Stimulated activated CD4-positive, alpha-beta T cell treated with anti-CD3 and anti-CD28 coated beads, Interleukin-4, amount 100 ng/mL, for 48 hours (primary cell): ENCODE measurements around the gene PFDN6.

ENCODE experiments used
- DNase-seq, 2 donors: peaks; one replicate each; pipeline ENCODE4 v3.0.0-alpha.2; 2020; ENCODE audit warnings: low read depth in 2 of 2

PFDN6 gene

DNA sequence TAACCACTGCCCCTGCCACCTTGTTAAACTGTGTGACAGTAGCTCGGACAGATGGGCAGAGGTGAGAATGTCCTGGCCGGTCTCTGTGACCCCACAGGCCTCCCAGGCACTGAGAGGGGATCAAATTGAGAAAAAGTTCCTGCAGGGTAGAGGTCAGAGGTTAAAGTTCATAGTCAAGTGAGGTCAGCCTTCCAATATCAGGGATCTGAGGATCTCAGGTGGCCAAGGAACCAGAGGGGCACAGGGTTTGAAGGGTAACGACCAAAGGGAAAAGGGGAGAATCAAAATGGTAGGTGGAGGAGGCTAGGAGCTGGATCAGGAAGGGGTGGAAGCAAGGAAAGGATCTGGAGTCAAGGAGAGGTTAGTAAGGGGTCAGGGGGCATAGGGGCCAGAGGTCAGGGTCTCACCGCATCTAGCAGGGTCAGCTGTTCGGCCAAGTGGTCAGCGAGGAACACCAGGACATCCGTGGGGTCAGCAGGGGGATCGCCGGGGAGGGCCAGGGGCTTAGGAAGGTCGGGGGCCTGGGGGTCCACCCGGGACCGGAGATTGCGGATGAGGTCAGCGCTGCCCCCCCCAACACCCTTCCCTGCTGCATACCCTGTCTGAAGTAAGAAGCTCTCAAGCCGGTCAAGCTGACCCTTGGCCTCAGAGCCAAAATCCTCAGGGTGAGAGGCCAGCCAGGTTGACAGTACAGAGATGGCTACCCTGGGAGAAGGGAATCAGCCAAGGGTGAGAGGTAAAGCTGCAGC, 6.4 kb downstream of the PFDN6 start:
- no peak for DNase-seq

DNA sequence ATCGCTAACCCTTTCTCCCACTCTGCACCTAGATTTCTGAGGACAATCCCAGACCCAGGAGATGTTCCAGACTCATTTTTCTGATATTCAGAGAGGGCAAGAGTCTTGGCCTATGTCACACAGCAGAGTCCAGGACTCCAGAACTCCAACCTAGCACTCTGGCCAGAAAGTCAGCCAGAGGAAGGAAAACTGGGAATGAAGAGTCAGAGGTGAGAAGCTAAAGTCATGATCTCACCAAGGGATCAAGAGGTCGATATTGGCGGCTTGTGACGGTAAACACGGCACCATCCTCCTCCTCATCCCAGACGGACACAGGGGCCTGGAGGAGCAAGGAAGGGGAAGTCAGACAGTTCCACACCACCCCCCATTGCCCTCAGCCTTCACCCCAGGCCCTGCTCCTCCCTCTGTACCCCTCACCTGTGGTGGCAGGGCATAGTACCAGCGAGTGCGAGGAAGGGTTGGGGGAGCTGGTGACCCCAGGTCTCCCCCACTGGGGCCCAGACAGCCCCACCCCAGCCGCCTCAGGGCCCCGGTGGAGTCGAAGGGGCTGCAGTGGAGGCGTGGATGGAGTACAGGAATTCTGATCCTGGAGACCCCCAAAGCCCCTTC, 7.5 kb downstream of the PFDN6 start:
- no peak for DNase-seq

DNA sequence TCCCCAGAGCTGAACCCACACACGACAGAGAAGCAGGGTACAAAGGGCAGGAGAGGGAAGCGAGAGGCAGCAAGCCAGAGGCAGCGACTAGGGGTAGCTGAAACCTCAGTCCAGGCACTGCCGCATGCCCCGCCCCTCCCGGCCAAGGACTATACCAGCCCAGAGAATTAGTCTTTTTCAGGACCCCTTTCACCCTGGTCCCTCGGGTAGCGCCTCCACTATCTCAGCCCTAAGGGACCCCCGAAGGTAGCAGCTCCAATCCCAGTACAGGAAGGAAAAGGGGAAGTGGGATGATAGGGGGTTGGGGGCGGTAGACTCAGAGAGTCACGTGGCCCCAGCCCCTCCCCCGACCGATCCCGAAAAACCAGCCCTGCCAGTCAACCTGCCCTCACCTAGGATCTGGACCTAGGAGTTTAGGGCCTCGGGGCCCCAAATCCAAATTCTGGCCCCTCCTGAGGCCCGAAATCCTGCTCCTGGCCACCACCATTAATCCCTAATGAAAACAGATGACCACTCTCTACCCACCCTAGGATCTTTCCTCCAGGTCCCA, 8.1 kb downstream of the PFDN6 start:
- DNase-seq, result no peak

DNA sequence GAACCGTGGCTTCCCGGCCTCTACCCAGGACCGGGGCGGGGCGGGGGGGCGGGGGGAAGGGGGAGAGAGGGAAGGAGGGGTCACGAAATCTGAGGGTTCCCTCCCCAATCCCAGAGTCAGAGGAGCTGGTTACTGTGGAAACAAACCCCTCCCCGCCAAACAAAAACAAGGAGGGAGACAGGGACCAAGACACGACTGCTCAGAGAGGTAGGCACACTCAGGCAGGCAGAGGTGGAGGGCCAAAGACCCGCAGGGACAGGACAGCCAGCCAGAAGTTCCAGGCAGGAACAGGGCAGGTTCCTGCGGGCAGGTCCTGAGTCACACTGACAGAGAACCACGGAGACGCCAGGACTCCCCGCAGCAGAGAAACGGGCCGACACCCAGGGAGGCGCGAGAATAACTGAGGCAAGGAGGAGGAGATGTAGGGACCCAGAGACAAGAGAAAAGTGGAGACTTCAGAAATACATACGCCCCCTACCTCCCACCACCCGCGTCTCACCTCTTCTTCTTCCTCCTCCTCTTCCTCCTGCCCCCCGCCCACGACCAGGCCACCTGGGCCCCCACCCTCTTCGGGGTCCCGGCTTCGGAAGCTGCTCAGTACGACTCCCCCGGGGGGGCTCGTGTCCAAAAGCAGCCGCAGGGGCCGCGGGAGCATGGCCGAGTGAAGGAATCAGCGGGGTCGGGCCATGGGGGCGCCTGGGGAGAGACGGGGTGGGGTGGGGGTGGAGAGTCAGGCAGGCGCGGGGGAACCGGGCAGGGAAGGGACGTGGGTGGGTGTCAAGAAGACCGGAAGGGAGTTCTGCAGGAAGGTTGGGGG, 8.8 kb downstream of the PFDN6 start:
- peak in 1 of 2 donors; percentile 58 for DNase-seq

DNA sequence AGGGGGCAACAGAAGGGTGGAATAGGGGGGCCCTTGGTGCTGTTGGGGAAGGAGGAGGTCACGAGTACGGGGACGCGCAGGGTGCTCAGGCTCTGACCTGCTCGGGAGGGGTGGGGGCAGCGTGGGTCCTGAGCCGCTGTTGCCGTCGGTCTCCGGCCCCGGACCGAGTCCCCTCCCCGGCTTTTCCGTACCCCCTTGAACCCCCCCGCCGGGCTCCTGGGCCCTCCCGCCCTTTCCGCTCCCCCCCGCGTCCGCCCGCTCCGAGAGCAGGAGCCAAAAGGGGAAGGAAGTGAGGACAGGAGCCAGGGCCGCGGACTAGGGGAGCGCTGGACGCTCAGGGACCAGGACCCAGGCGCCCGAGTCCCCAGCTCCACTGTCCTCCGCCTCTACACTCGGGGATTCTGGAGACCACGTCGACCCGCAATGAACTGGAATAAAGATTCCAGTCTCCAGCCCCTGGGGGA, 9.4 kb downstream of the PFDN6 start, which contains the start of gene RGL2:
TSS of gene RGL2 (minus strand) at position 170 of the 464 bp plus-strand sequence. CDS start 332 bp downstream, outside the sequence.
- DNase-seq, result peak; percentile 39 to 45

DNA sequence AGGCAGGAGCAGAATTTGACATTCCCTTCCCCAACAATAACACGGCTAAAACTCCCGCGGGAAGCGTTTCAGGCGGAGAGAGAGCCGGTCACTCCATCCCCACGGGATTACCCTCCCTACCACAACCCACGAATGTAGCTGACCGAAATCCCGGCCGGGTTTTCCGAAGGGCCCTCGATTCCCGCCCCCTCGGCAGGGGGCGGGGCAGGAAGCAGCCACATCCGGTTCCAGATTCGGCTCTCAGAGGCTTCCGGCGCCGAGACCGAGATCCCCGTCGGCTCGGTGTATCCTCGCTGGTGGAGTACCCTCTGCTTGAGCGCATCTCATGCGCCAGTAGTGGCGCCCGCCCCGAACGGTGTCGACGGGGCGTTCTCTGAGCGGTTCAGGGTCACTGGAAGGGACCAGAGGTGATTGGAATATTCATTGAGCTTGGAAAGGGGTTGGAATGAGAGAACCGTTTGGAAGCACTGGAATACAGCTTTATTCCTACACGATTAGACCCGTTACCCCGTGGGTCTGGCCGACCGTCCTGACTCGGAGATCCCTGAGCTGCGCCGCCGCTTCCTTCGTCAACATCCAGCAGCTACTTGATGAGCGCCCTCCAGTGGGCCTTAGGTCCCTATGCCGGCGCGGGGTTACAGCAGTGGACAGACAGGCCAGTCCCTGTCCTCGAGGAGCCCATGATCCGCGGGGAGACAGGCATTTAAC, 10.0 kb downstream of the PFDN6 start:
- peak; percentile 87 to 93 for DNase-seq

DNA sequence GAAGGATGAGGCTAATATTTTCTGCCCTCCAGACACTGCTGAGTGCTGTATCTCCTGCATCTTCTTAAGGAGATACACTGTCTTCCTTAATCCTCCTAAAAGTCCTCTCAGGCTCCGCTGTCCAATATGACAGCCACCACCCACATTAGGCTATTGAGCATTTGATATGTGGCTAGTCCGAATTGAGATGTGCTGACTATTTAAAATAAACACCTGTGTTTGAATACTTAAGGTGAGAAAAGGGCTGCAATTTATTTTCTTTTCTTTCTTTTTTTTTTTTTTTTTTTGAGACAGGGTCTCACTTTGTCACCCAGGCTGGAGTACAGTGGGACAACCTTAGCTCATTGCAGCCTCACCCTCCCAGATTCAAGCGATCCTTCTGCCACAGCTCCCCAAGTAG, 12.5 kb downstream of the PFDN6 start:
- no peak for DNase-seq

DNA sequence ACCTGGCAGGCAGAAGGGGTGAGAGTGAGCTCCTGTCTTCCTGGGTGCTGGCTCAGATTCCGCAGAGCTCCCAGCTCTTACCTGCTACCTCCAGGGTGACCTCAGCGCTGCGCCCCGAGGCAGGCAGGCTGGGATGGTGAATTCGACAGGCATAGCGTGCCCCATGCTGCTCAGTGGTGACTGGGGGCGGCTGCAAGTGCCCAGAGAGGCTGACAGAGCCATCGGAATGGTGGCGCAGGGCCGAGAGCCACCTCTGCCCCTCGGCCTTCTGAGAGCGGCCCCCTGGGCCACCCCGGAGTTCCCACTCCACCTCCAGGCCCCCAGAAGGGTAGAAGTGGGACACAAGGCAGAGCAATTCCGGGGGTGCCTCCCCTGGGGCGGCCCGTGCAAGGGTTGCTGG, 14.8 kb downstream of the PFDN6 start:
- DNase-seq, result no peak

DNA sequence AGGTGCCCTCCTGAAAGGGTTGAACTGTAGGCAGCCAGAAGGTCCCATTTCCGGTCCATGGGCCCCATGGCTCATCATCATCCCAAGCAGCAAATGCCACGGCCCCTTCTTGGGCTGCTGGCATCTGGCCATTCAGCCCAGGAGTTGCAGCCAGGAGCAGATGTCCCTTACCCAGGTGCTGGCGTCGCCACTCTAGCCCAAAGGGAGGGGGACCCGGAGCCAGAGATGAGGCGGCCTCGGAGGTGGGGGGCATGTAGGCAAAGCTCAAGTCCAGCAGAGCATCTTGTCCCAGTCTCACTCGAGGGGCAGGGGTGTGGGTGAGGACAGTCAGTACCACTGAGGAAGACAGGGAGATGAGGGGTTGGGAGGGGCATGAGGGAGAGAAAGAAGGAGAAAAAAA, 15.7 kb downstream of the PFDN6 start:
- DNase-seq, result no peak

DNA sequence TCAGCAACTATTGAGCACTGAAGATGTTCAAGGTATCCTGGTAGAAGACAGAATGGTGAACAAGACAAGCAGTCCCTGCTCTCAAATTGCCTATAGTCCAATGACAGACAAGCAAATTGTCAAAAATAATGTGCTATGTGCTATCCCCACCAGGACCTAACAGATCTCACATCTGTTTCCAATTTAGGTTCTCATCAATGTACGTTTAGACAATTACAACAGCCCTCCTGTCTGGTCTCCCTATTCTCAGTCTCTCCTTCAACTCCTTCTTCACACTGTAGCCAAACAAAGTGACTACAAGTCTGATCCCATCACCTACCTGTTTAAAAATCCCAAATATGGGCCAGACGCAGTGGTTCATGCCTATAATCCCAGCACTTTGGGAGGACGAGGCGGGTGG, 17.0 kb downstream of the PFDN6 start:
- DNase-seq, result no peak

DNA sequence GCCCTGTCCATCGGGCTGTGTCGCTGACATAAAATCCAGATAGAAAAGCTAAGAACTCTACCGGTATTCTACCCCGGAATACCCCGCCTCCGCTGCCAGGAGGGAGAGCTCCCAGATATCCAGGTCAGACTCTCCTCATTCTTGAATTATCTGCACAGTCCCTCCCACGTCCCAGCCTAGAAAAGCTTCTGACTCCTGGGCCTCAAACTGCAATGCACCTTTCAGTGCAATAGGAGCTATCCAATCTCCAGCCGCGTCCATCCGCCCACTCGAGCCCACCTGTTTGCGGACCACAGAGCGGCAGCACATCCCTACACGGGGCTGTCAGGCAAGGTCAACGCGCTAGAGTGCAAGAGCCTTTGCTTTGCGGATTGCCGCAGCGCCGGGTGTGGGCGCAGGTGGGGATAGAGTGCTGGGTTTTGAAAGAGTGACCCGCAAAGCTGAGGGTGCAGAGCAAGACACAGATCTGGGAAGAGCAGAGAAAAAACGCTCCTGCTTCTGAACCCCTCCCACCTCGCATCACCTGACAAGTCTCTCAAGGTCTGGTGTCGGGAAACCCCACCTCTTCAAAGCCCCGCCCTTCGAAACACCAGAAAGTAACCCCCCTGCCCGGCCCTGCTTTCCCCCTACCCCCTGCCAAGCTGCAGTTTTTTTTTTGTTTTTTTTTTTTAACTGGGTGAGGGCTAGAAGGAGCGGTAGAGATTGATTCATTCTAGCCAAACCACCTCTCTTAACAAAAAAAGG, 23.1 kb downstream of the PFDN6 start:
- DNase-seq, result peak; percentile 66 to 74

DNA sequence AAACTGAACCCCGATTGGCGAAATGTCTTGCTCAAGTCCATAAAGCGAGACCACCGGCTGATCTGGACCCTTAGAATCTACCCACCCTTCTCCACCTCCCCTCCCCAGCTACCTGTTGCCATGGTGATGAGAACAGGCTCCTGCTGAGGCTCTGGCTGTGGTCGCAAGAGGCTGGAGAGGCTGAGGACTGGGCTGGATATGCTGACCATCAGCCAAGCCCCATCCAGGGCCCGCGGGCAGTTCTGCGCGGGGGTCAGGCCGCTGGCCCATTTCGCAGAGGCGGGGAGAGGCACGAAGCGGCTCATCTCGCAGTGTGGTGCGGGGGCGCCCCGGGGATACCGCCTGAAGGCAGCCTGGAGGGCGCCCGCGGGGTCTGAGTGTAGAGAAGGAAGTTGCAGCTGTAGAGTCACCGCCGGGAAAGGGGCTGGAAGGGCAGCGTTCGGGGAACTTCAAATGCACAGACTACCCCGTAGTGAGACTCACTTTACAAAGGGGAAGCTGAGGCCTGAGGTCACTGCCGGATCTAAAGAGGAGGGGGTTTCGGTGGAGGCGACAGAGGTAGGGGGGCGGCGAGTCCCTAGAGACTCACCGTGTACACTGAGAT, 23.8 kb downstream of the PFDN6 start:
- DNase-seq, result peak; percentile 37 to 43

DNA sequence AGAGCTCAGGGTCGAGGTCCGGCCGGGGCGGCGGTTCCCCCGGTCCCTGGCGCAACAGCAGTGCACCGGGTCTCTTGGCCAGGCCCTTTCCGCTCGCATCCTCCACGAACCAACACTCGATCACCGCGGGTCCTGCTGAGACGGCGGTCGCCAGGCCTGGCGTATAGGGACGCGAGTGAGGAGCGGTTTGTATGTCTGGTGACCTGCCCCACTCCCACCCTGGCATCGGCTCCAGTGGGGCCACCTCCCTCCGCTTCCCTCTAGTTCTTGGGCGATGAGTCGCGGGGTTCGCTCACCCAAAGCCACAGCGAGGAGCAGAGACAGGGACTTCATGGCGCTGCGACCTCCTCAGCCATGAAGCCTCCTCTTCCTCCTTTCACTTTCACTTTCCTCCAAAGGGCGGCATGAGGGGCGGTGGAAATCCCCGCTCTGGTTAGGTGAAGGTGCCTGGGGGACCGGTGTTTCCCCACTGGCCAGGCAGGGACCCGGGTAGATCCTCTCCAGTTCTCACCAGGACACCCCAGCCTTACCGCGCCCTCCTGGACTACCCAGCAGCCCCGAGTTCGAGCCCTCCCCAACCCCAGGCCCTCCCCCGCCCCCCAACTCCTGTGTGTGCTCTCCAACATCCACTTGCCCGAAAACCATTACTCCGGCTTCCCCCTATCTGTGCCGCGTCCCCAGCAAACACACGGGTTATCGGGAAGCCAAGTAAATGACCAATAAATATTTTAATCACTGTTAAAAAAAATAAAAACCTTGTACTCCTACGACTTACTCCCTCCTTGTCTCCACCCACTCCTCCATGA, 24.5 kb downstream of the PFDN6 start, which contains the start of gene TAPBP:
TSS of gene TAPBP (minus strand) at position 370 of the 806 bp plus-strand sequence. CDS start at position 333, 37 bp downstream.
- peak; percentile 65 to 80 for DNase-seq

DNA sequence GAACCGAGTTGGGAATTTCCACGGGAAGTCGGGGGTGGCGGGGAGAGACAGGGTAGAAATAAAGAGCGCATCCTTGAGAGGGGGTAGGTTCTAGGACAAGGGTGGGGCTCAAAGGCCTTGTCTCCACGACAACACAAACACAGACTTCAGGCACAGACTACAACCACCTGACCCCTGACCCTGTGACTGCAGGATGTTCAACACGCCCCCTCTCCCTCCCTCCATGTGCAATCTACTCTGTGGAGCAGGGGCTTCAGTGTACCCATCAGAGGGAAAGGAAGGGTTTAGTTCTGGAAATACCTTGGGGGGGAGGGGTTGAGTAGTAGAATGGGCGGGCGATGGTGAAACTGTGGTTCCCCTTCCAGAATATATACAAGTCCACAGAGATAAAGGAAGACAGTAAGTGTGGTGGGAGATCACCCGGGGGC, 25.1 kb downstream of the PFDN6 start:
- peak; percentile 35 to 49 for DNase-seq

DNA sequence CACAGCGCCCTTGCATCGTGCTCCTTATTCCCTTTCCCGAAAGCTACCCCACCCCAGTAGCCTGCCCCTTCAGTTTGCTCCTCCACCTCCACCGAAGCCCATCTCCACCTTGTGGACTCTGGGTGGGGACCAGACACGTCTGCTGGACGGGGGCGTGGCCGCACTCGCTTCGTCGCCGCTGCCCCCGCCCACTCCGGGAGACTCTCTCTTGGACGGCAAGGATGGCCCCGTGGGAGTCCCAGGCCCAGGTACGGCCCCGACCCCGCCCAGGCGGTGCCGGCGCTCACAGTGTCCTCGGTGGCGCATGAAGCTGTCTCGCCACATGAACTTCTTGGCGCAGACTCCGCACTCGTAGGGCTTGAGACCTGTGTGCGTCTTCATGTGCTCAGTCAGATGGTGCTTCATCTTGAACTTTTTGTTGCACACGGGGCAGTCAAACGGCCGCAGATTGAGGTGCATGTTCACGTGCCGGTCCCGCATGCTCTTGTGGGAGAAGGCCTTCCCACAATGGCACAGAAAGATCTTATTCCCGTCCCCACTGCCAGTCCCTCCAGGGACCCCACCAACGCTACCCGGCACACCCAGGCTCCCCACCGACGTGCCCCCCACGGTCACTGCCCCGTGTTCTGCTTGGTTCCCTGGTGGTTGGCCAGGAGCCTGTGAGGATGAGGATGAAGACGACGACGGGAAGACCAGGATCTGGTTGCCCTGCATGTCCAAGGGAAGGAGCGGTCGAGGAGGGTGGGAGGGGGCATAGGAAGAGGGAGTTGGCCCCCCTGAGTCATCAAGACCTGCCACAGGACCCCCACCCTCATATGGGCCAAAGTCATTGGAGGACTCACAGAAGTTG, 25.8 kb downstream of the PFDN6 start:
- no peak for DNase-seq

DNA sequence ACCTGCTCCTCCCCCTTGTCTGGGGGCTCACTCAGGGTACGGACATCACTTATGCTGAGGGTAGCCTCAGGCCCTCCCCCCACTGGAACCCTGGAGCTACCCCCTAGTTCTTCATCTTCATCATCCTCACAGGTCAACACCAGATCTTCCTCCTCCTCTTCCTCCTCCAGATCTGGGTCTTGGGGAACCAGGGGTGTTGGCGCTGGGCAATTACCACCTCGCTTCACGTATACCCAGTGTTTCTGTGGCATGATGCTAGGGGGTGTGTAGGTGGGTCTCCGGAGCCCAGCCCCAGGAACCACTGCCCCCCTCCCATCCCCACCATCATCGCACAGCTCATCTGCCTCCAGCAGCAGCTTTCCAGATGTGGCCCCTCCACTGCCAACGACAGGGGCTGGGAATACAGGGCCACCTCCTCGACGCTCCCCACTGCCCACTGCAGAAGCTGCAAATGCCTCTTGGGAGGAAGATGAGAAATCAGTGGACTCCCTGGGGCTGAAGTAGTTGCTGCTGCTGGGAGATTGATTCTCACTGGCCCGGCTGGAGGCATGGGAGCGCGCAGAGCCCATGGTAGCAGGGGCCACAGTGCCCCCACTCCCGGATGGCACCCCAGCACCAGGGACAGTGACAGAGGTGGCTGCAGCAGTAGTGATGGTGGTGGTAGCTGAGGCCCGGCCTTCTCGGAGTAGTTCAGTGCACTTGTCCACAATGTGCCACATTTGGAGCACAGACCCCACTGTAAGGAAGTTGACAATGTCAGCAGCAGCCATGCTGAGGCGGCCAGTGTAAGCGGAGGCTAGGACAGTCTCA, 26.6 kb downstream of the PFDN6 start:
- no peak for DNase-seq

DNA sequence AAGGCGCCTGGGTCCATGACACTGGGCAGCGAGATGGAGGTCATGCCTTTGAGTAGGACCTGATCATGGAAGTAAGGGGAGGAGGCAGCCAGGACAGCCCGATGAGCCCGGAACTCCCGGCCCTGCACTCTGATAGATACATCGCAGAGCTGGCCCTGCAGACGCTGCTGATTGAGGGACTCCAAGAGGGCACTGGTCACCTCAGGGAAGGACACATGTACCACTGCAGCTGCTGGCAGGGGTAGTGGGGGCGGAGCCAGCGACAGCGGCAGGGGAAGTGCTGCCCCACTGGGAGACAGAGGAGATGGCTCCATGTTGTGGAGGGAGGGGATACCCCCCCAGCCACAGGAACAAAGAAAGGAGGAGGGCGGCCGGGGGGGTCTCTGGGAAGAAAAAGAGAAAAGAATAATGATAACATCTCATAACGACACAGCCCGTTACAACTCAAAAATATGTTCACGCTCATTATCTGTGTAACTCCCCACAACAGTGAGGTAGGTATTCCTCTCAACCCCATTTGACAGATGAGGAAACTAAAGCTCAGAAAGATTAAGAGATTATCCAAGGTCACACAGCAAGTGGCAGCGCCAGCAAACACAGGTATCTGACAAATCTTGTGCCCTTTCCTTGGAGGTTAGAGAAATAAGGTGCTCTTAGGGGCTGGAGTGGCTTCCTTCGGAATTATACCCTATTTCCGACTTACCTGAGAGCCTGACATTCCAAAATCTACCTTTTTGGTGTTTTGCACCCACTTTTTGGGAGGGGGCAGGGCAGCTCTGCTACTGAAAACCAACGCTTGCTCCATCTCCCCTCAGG, 27.4 kb downstream of the PFDN6 start:
- no peak for DNase-seq
